ENCODE results near the gene C11orf16. TPM values are rescaled to one million over a fixed set of nuclear protein-coding genes. Genes with fewer than 3 reads are reported as not detected.

C11orf16 gene
- total and polyA plus RNA-seq, 8 donors: not detected

GRCh38 chr11:8971924-8972316 is 39.2 kb upstream of the C11orf16 start:
- H3K4me3 ChIP-seq: no peak overlapping the region
- H3K36me3 ChIP-seq: peaks cover 0 to 11% (median 3%) of the 10 kb centered on the region in 4 donors
- H3K27ac ChIP-seq: no peak overlapping the region
- intact Hi-C loops (cut with DNase I; ENCODE audit: low total_unique reads): no loop called here
- WGBS, 5 donors: 58 to 92% (median 77%) methylated on average over 1 of the region's 1 CpG
- no peaks in the 10 kb centered on the region for H3K27me3 ChIP-seq
- no peaks in the 10 kb centered on the region for H3K4me1 ChIP-seq
- DNase-seq: no peak
- no peak for TF ChIP-seq EP300 (IDR thresholded peaks at IDR 0.05)
- TF ChIP-seq POLR2AphosphoS5 (IDR thresholded peaks at IDR 0.05): no peak
- no peak for TF ChIP-seq CTCF (IDR thresholded peaks at IDR 0.05)
- TF ChIP-seq POLR2A (IDR thresholded peaks at IDR 0.05): no peak
- H3K9me3 ChIP-seq: no peaks in the 10 kb centered on the region

GRCh38 chr11:8971196-8971923 is 38.6 kb upstream of the C11orf16 start:
- TF ChIP-seq POLR2A (IDR thresholded peaks at IDR 0.05) (no peak), CTCF (IDR thresholded peaks at IDR 0.05) (no peak), POLR2AphosphoS5 (IDR thresholded peaks at IDR 0.05) (no peak), EP300 (IDR thresholded peaks at IDR 0.05) (no peak)
- Histone ChIP-seq H3K27me3 (no peaks in the 10 kb centered on the region), H3K36me3 (peaks cover 0 to 11% (median 3%) of the 10 kb centered on the region in 4 donors), H3K27ac (no peak overlapping the region), H3K4me3 (no peak overlapping the region), H3K4me1 (no peaks in the 10 kb centered on the region), H3K9me3 (no peaks in the 10 kb centered on the region)
- 83 to 89% (median 85%) methylated on average over 2 of the region's 2 CpGs for WGBS, 5 donors
- no peak for DNase-seq
- intact Hi-C loops (cut with DNase I; ENCODE audit: low total_unique reads): no loop called here

- DNase-seq: no peak
- intact Hi-C loops (cut with DNase I; ENCODE audit: low total_unique reads): loop anchor here (10.0 kb wide), 1 partner anchor 282 kb away; the partner anchor contains the start of genes RPL27A and TRIM66
Measured at GRCh38 chr11:8967184-8967583, 34.4 kb upstream of the C11orf16 start.

More at GRCh38 chr11:8967184-8967583, 34.4 kb upstream of the C11orf16 start:
- Histone ChIP-seq H3K4me1 (peaks cover 13 to 31% (median 26%) of the 10 kb centered on the region in 4 donors), H3K27ac (no peak overlapping the region), H3K9me3 (no peaks in the 10 kb centered on the region), H3K27me3 (no peaks in the 10 kb centered on the region), H3K4me3 (no peak overlapping the region), H3K36me3 (peaks cover 0 to 11% (median 3%) of the 10 kb centered on the region in 4 donors)
- TF ChIP-seq POLR2AphosphoS5 (IDR thresholded peaks at IDR 0.05): no peak
- no peak for TF ChIP-seq CTCF (IDR thresholded peaks at IDR 0.05)
- TF ChIP-seq POLR2A (IDR thresholded peaks at IDR 0.05): no peak
- no peak for TF ChIP-seq EP300 (IDR thresholded peaks at IDR 0.05)
- WGBS, 5 donors: 86 to 92% (median 88%) methylated on average over 8 of the region's 8 CpGs
